ENCODE measurements around the gene BTG1. TPM values are rescaled to one million over a fixed set of nuclear protein-coding genes. Genes with fewer than 3 reads are reported as not detected.

BTG1 gene
- total RNA-seq, 1 donor from 2014 or later: 45.1 TPM

DNA sequence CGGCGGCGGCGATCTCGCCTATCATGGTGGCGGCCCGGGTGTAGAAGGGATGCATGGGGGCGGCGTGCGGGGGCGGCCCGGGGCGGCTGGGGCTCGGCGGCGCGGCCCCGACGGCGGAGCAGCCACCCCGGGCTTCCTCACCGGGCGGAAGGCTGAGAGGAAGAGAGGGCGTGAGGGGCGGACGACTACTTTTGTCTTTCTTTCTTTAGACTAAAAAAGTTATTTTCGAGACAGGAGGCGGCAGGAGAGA lies 240 bp downstream of the BTG1 start:
- TF ChIP-seq, protein P1, sequence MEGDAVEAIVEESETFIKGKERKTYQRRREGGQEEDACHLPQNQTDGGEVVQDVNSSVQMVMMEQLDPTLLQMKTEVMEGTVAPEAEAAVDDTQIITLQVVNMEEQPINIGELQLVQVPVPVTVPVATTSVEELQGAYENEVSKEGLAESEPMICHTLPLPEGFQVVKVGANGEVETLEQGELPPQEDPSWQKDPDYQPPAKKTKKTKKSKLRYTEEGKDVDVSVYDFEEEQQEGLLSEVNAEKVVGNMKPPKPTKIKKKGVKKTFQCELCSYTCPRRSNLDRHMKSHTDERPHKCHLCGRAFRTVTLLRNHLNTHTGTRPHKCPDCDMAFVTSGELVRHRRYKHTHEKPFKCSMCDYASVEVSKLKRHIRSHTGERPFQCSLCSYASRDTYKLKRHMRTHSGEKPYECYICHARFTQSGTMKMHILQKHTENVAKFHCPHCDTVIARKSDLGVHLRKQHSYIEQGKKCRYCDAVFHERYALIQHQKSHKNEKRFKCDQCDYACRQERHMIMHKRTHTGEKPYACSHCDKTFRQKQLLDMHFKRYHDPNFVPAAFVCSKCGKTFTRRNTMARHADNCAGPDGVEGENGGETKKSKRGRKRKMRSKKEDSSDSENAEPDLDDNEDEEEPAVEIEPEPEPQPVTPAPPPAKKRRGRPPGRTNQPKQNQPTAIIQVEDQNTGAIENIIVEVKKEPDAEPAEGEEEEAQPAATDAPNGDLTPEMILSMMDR (IDR thresholded peaks at IDR 0.05): no peak
- no peak for TF ChIP-seq EZH2phosphoT487 (IDR thresholded peaks at IDR 0.05)
- no peak for TF ChIP-seq EZH2 (IDR thresholded peaks at IDR 0.05)
- H3K36me3 Mint-ChIP-seq: peaks cover 13% of the 10 kb centered on the region
- peak overlapping the region; percentile 88 for H3K4me2 ChIP-seq

GRCh38 chr12:92144631-92145480 lies 790 bp downstream of the BTG1 start:
- Histone ChIP-seq H3K9ac (peak overlapping the region; percentile 96), H3K4me1 (peaks cover 21% of the 10 kb centered on the region), H4K20me1 (ENCODE audit: low read depth) (peaks cover 54% of the 10 kb centered on the region), H3K27ac (peak overlapping the region; percentile 84), H3K27me3 (no peaks in the 10 kb centered on the region), H3F3A (ENCODE audit: low read depth) (peaks cover 16% of the 10 kb centered on the region), H3K36me3 (peaks cover 30% of the 10 kb centered on the region), H3K4me2 (peak overlapping the region; percentile 88), H3K4me3 (peak overlapping the region; percentile 94), H2AFZ (replicated peaks) (no peak overlapping the region), H3K9me3 (ENCODE audit: low read depth) (no peaks in the 10 kb centered on the region), H3K79me2 (ENCODE audit: low read depth) (peaks cover 81% of the 10 kb centered on the region)
- peak overlapping the region; percentile 99 for H3K4me3 Mint-ChIP-seq
- H3K27ac Mint-ChIP-seq: peak overlapping the region; percentile 98
- TF ChIP-seq, protein P1 (IDR thresholded peaks at IDR 0.05): peak; percentile 31
- TF ChIP-seq EZH2 (IDR thresholded peaks at IDR 0.05): no peak
- H3K36me3 Mint-ChIP-seq: peaks cover 17% of the 10 kb centered on the region
- peak; percentile 66 for DNase-seq (ENCODE audit: low spot score)
- no peaks in the 10 kb centered on the region for H3K9me3 Mint-ChIP-seq
- peaks cover 42% of the 10 kb centered on the region for H3K4me1 Mint-ChIP-seq
- peaks cover 7% of the 10 kb centered on the region for H3K27me3 Mint-ChIP-seq (ENCODE audit: insufficient read depth, low read depth)

More for the DNA sequence above, 240 bp downstream of the BTG1 start:
- H3K79me2 ChIP-seq (ENCODE audit: low read depth): peaks cover 76% of the 10 kb centered on the region
- no peaks in the 10 kb centered on the region for H3K9me3 Mint-ChIP-seq
- H3K36me3 ChIP-seq: peaks cover 26% of the 10 kb centered on the region
- H3K27ac Mint-ChIP-seq: peak overlapping the region; percentile 100
- H2AFZ ChIP-seq (replicated peaks): no peak overlapping the region
- peaks cover 49% of the 10 kb centered on the region for H4K20me1 ChIP-seq (ENCODE audit: low read depth)
- H3K27me3 Mint-ChIP-seq (ENCODE audit: insufficient read depth, low read depth): peaks cover 7% of the 10 kb centered on the region
- H3K4me3 Mint-ChIP-seq: peak overlapping the region; percentile 99
- H3K4me1 Mint-ChIP-seq: peaks cover 37% of the 10 kb centered on the region
- peak overlapping the region; percentile 84 for H3K27ac ChIP-seq
- H3K4me3 ChIP-seq: peak overlapping the region; percentile 94
- H3K27me3 ChIP-seq: no peaks in the 10 kb centered on the region
- H3K9me3 ChIP-seq (ENCODE audit: low read depth): no peaks in the 10 kb centered on the region
- H3K9ac ChIP-seq: peak overlapping the region; percentile 96
- H3K4me1 ChIP-seq: peaks cover 18% of the 10 kb centered on the region
- no peak for DNase-seq (ENCODE audit: low spot score)
- H3F3A ChIP-seq (ENCODE audit: low read depth): peaks cover 16% of the 10 kb centered on the region

GRCh38 chr12:92143686-92144630 lies 1.7 kb downstream of the BTG1 start:
- Mint-ChIP-seq H3K27ac (peak overlapping the region; percentile 98), H3K9me3 (no peaks in the 10 kb centered on the region), H3K36me3 (peaks cover 23% of the 10 kb centered on the region), H3K4me1 (peaks cover 48% of the 10 kb centered on the region), H3K27me3 (ENCODE audit: insufficient read depth, low read depth) (peaks cover 7% of the 10 kb centered on the region), H3K4me3 (peak overlapping the region; percentile 99)
- H3F3A ChIP-seq (ENCODE audit: low read depth): peaks cover 16% of the 10 kb centered on the region
- no peak for TF ChIP-seq EZH2phosphoT487 (IDR thresholded peaks at IDR 0.05)
- TF ChIP-seq, protein P1 (IDR thresholded peaks at IDR 0.05): peak; percentile 67
- peak; percentile 90 for DNase-seq (ENCODE audit: low spot score)
- peak overlapping the region; percentile 96 for H3K9ac ChIP-seq
- H3K79me2 ChIP-seq (ENCODE audit: low read depth): peaks cover 90% of the 10 kb centered on the region
- H4K20me1 ChIP-seq (ENCODE audit: low read depth): peaks cover 63% of the 10 kb centered on the region
- H3K27ac ChIP-seq: peak overlapping the region; percentile 84
- H3K36me3 ChIP-seq: peaks cover 30% of the 10 kb centered on the region
- H3K4me1 ChIP-seq: peaks cover 25% of the 10 kb centered on the region
- H3K9me3 ChIP-seq (ENCODE audit: low read depth): no peaks in the 10 kb centered on the region
- no peak overlapping the region for H2AFZ ChIP-seq (replicated peaks)
- no peaks in the 10 kb centered on the region for H3K27me3 ChIP-seq
- peak overlapping the region; percentile 94 for H3K4me3 ChIP-seq
- H3K4me2 ChIP-seq: peak overlapping the region; percentile 88
